GM21447 (cell line): ENCODE measurements around the gene DACH1.

Source experiments
- ATAC-seq: cut with Tn5 transposase; IDR thresholded peaks from one replicate; pipeline ENCODE4 v1.9.1; 2021; ENCODE audit not compliant: unreplicated experiment

Gene DACH1

GRCh38 chr13:71503781-71504180 is 363.2 kb downstream of the DACH1 start:
- no peak for ATAC-seq

GRCh38 chr13:71499944-71500514 is 367.0 kb downstream of the DACH1 start:
- no peak for ATAC-seq

- ATAC-seq = no peak
Measured at GRCh38 chr13:71499235-71499634, 367.8 kb downstream of the DACH1 start.

- ATAC-seq = no peak
Measured at GRCh38 chr13:71493189-71493588, 373.8 kb downstream of the DACH1 start.

GRCh38 chr13:71492346-71492871 is 374.6 kb downstream of the DACH1 start:
- no peak for ATAC-seq

GRCh38 chr13:71491010-71491409 is 376.0 kb downstream of the DACH1 start:
- ATAC-seq = no peak

- ATAC-seq = no peak
Measured at GRCh38 chr13:71489041-71489440, 378.0 kb downstream of the DACH1 start.

GRCh38 chr13:71488201-71488600 is 378.8 kb downstream of the DACH1 start:
- ATAC-seq = no peak

- no peak for ATAC-seq
Measured at GRCh38 chr13:71485913-71486312, 381.1 kb downstream of the DACH1 start.

- no peak for ATAC-seq
Measured at GRCh38 chr13:71483733-71484132, 383.3 kb downstream of the DACH1 start.

- ATAC-seq = no peak
Measured at GRCh38 chr13:71481501-71481900, 385.5 kb downstream of the DACH1 start.

- ATAC-seq = no peak
Measured at GRCh38 chr13:71481046-71481445, 386.0 kb downstream of the DACH1 start.

- ATAC-seq = no peak
Measured at GRCh38 chr13:71477735-71478134, 389.3 kb downstream of the DACH1 start.

GRCh38 chr13:71474936-71475335 is 392.1 kb downstream of the DACH1 start:
- no peak for ATAC-seq

GRCh38 chr13:71469626-71470025 is 397.4 kb downstream of the DACH1 start:
- no peak for ATAC-seq

GRCh38 chr13:71464686-71465085 is 402.3 kb downstream of the DACH1 start:
- no peak for ATAC-seq

- ATAC-seq = no peak
Measured at GRCh38 chr13:71461892-71462291, 405.1 kb downstream of the DACH1 start.

- ATAC-seq = no peak
Measured at GRCh38 chr13:71460211-71460610, 406.8 kb downstream of the DACH1 start.

GRCh38 chr13:71459708-71460107 is 407.3 kb downstream of the DACH1 start:
- ATAC-seq = no peak

GRCh38 chr13:71457645-71458044 is 409.4 kb downstream of the DACH1 start:
- no peak for ATAC-seq

GRCh38 chr13:71456136-71456535 is 410.9 kb downstream of the DACH1 start:
- no peak for ATAC-seq

GRCh38 chr13:71454509-71454908 is 412.5 kb downstream of the DACH1 start:
- ATAC-seq = no peak

GRCh38 chr13:71448080-71448630 is 418.8 kb downstream of the DACH1 start:
- ATAC-seq = no peak
